ENCODE data around the gene TXNDC2. TPM values are rescaled to one million over a fixed set of nuclear protein-coding genes. Genes with fewer than 3 reads are reported as not detected.

Gene TXNDC2
- total and polyA plus RNA-seq, 9 of the 15 experiments (the other 6 are each of a cell fraction or from before 2014, with no cell fraction given) = 1.2 to 4.9 (median 2.3) TPM

DNA sequence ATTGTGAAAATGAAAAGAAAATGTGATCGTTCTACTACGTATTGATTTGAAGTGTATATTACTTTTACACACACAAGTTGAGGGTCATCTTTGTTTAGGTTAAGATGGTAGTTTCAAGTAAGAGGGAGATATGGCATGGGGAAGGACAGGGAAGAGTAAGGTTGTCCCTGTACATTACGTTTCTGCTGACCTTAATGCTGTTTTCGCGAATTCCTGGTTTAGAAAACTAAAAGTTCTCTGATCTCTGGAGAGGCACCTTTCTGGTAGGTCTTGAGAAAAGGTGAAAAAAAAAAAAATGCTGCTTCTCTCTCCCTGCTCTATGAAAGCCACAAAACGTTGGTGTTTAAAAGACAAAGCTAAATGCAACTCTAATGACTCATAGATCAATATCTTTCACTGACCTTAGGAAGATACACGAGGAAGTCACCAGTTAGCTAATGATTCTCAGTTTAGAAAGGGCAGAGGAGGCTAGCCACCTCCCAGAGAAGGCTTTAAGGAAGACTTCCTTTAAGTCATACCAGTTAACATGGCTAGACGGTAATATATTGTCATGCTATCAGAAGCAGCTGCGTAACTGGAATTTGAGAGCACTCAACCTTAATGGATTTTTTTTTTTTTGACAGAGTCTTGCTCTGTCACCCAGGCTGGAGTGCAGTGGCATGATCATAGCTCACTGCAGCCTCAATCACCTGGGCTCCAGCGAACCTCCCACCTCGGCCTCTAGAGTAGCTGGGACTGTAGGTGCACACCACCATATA lies 13.2 kb downstream of the TXNDC2 start (continued):
- TF ChIP-seq, protein P1, sequence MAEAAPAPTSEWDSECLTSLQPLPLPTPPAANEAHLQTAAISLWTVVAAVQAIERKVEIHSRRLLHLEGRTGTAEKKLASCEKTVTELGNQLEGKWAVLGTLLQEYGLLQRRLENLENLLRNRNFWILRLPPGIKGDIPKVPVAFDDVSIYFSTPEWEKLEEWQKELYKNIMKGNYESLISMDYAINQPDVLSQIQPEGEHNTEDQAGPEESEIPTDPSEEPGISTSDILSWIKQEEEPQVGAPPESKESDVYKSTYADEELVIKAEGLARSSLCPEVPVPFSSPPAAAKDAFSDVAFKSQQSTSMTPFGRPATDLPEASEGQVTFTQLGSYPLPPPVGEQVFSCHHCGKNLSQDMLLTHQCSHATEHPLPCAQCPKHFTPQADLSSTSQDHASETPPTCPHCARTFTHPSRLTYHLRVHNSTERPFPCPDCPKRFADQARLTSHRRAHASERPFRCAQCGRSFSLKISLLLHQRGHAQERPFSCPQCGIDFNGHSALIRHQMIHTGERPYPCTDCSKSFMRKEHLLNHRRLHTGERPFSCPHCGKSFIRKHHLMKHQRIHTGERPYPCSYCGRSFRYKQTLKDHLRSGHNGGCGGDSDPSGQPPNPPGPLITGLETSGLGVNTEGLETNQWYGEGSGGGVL (CRISPR knock-in tag; IDR thresholded peaks at IDR 0.05) = no peak
- TF ChIP-seq DPF2 (IDR thresholded peaks at IDR 0.05) (peak; percentile 99), PYGO2 (tag; IDR thresholded peaks at IDR 0.05) (0 out of 2 replicates have a peak, but pooled peaks have one; percentile 47), ZNF561 (CRISPR knock-in tag; conservative IDR thresholded peaks at IDR 0.05) (no peak), BRCA1 (IDR thresholded peaks at IDR 0.05) (no peak), BRCA1 (CRISPR knock-in tag; IDR thresholded peaks at IDR 0.05) (no peak), FOXK1 (CRISPR knock-in tag; IDR thresholded peaks at IDR 0.05; ENCODE audit: borderline replicate concordance) (no peak), CREB1 (IDR thresholded peaks at IDR 0.05) (0 out of 2 replicates have a peak, but pooled peaks have one; percentile 32), CREB1 (CRISPR knock-in tag; IDR thresholded peaks at IDR 0.05) (no peak), EWSR1 (IDR thresholded peaks at IDR 0.05; ENCODE audit: borderline replicate concordance, low read depth, partially characterized antibody) (no peak), CC2D1A (IDR thresholded peaks at IDR 0.05) (peak; percentile 66; the same call in 1 of the 2 replicates), MCM2 (IDR thresholded peaks at IDR 0.05; ENCODE audit: low read depth) (peak; percentile 48; the same call in 1 of the 2 replicates), XRCC5 (IDR thresholded peaks at IDR 0.05; ENCODE audit: low read depth, low read length) (no peak), ZNF589 (CRISPR knock-in tag; IDR thresholded peaks at IDR 0.05; ENCODE audit: low read depth) (peak; percentile 90), IRF2 (CRISPR knock-in tag; IDR thresholded peaks at IDR 0.05) (no peak), ZNF57 (CRISPR knock-in tag; IDR thresholded peaks at IDR 0.05) (0 out of 2 replicates have a peak, but pooled peaks have one; percentile 14), TEAD1 (CRISPR knock-in tag; IDR thresholded peaks at IDR 0.05) (peak; percentile 66 to 78; a peak in 3 of 4 replicates), NFXL1 (CRISPR knock-in tag; IDR thresholded peaks at IDR 0.05) (0 out of 2 replicates have a peak, but pooled peaks have one; percentile 8), NUFIP1 (IDR thresholded peaks at IDR 0.05; ENCODE audit: partially characterized antibody) (no peak)
- TF ChIP-seq, protein P2, sequence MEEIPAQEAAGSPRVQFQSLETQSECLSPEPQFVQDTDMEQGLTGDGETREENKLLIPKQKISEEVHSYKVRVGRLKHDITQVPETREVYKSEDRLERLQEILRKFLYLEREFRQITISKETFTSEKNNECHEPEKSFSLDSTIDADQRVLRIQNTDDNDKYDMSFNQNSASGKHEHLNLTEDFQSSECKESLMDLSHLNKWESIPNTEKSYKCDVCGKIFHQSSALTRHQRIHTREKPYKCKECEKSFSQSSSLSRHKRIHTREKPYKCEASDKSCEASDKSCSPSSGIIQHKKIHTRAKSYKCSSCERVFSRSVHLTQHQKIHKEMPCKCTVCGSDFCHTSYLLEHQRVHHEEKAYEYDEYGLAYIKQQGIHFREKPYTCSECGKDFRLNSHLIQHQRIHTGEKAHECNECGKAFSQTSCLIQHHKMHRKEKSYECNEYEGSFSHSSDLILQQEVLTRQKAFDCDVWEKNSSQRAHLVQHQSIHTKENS (CRISPR knock-in tag; IDR thresholded peaks at IDR 0.05) = no peak
- TF ChIP-seq, protein P3, sequence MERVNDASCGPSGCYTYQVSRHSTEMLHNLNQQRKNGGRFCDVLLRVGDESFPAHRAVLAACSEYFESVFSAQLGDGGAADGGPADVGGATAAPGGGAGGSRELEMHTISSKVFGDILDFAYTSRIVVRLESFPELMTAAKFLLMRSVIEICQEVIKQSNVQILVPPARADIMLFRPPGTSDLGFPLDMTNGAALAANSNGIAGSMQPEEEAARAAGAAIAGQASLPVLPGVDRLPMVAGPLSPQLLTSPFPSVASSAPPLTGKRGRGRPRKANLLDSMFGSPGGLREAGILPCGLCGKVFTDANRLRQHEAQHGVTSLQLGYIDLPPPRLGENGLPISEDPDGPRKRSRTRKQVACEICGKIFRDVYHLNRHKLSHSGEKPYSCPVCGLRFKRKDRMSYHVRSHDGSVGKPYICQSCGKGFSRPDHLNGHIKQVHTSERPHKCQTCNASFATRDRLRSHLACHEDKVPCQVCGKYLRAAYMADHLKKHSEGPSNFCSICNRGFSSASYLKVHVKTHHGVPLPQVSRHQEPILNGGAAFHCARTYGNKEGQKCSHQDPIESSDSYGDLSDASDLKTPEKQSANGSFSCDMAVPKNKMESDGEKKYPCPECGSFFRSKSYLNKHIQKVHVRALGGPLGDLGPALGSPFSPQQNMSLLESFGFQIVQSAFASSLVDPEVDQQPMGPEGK (CRISPR knock-in tag; IDR thresholded peaks at IDR 0.05; ENCODE audit: borderline replicate concordance) = no peak
- TF ChIP-seq, protein P4, sequence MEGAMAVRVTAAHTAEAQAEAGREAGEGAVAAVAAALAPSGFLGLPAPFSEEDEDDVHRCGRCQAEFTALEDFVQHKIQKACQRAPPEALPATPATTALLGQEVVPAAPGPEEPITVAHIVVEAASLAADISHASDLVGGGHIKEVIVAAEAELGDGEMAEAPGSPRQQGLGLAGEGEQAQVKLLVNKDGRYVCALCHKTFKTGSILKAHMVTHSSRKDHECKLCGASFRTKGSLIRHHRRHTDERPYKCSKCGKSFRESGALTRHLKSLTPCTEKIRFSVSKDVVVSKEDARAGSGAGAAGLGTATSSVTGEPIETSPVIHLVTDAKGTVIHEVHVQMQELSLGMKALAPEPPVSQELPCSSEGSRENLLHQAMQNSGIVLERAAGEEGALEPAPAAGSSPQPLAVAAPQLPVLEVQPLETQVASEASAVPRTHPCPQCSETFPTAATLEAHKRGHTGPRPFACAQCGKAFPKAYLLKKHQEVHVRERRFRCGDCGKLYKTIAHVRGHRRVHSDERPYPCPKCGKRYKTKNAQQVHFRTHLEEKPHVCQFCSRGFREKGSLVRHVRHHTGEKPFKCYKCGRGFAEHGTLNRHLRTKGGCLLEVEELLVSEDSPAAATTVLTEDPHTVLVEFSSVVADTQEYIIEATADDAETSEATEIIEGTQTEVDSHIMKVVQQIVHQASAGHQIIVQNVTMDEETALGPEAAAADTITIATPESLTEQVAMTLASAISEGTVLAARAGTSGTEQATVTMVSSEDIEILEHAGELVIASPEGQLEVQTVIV (CRISPR knock-in tag; IDR thresholded peaks at IDR 0.05; ENCODE audit: borderline replicate concordance) = no peak

Data from K562 (cell line).